Ovary (tissue), 9 donors: ENCODE measurements around the gene GCKR. TPM values are rescaled to one million over a fixed set of nuclear protein-coding genes. Genes with fewer than 3 reads are reported as not detected.
"Not testable (repeated sequence)": the region's sequence is repeated elsewhere in the genome, so short reads cannot be mapped to it uniquely, and the experiment has no call there.

Source experiments
- DNase-seq, 5 donors: peaks; one replicate each; pipeline ENCODE4 v3.0.0-alpha.2; 2019 to 2020
- H3K27ac ChIP-seq, 2 donors: fragments of 200-600 bp; one replicate each; pipeline versions ENCODE4 v1.5.1 to v1.8.0; 2019 to 2022
- H3K27me3 ChIP-seq: fragments of 200-600 bp; one replicate; pipeline ENCODE4 v1.8.0; 2022
- H3K36me3 ChIP-seq: fragments of 200-600 bp; sonication (generic); one replicate; pipeline ENCODE4 v1.5.1; 2019
- H3K4me1 ChIP-seq: one replicate; pipeline ENCODE4 v1.8.1; 2013; ENCODE audit warnings: mild to moderate bottlenecking, moderate library complexity; ENCODE audit not compliant: insufficient read depth
- H3K4me3 ChIP-seq: fragments of 200-600 bp; sonication (generic); one replicate; pipeline ENCODE4 v1.5.1; 2017
- H3K9me3 ChIP-seq, 2 donors: fragments of 200-600 bp in 1 of 2; sonication (generic) in 1 of 2; one replicate each; pipeline versions ENCODE4 v1.5.1 to v1.8.1; 2013 to 2019; ENCODE audit warnings: mild to moderate bottlenecking in 1 of 2, moderate library complexity in 1 of 2
- CTCF ChIP-seq, 3 donors: fragments of 450-650 bp in 2 of 3; fragments of 200-600 bp in 1 of 3; IDR thresholded peaks; one replicate each; pipeline versions ENCODE4 v1.5.1 to v1.8.0; 2016 to 2022; ENCODE audit warnings: antibody characterized with exemption in 3 of 3, mild to moderate bottlenecking in 1 of 3
- EP300 ChIP-seq: sonication (generic); formaldehyde crosslinking; IDR thresholded peaks from one replicate; pipeline ENCODE4 v1.6.1; 2017; ENCODE audit warnings: antibody characterized with exemption
- POLR2A ChIP-seq: fragments of 450-650 bp; IDR thresholded peaks from one replicate; pipeline ENCODE4 v1.6.1; 2017; ENCODE audit warnings: antibody characterized with exemption, mild to moderate bottlenecking, moderate library complexity
- WGBS, 3 donors: extraction: QIAGEN DNeasy Blood & Tissue Kit in 1 of 3; methylation state at CpG; one replicate each; pipeline versions ENCODE4 v1.1.5 to v1.1.7; 2013 to 2017; 5-methylcytosine and 5-hydroxymethylcytosine counted together
- intact Hi-C, 4 donors: fragments of 100-400 bp; cut with DNase I; formaldehyde crosslinking; loops; one replicate each; pipeline versions ENCODE4 v1.11.0 to v1.15.1; 2022 to 2023
- polyA plus RNA-seq, 2 donors: library from polyadenylated mRNA; stranded (reverse); fragments of 200-250 nt in 1 of 2; fragments of 350-450 nt in 1 of 2; fragmentation: Illumina TruSeq in 1 of 2; extraction: RNeasy Lipid Tissue Mini Kit (QIAGEN cat#74804) in 1 of 2; gene quantifications; one replicate each; pipeline ENCODE4 v1.2.3, GENCODE V29; 2013 to 2014
- total RNA-seq, 7 donors: library from RNA; depleted of rRNA in 2 of 7; stranded (reverse); fragments of >200 nt in 2 of 7; fragmentation: NEBNext Ultra II Directional in 3 of 7; extraction: Animal tissue kit (Norgen Biotek cat#: 25700) in 3 of 7; gene quantifications; one replicate each; pipeline versions ENCODE4 v1.1.0 to v1.2.4, GENCODE V29; 2016 to 2023
- donor health status: DM: no; HTN: no; CAD: no; lungs with moderate emphysema.
- donor health status: DM: no; HTN: no; CAD: no.
- donor health status: Bipolar disorder and iron deficiency.
- donor health status: DM: yes; HTN: yes; CAD: no.
- donor health status: DM: no; HTN: no; CAD: no.
- donor health status: DM: yes; HTN: yes; CAD: no.

The GCKR gene
- total and polyA plus RNA-seq, 9 donors, result 1.3 to 14.5 (median 5.1) TPM

- no peaks in the 10 kb centered on the region for H3K27me3 ChIP-seq
- no peak overlapping the region for H3K27ac ChIP-seq
- H3K4me1 ChIP-seq, result no peaks in the 10 kb centered on the region
- H3K36me3 ChIP-seq, result no peaks in the 10 kb centered on the region
- H3K4me3 ChIP-seq, result no peak overlapping the region
- TF ChIP-seq POLR2A (no peak), CTCF (IDR thresholded peaks at IDR 0.05) (no peak), EP300 (no peak)
- intact Hi-C loops, result no loop called here
- DNase-seq, result no peak
- H3K9me3 ChIP-seq, result no peaks in the 10 kb centered on the region
- WGBS, 3 donors, result 84 to 93% (median 87%) methylated on average over 7 of the region's 7 CpGs
These were observed 25.8 kb downstream of the GCKR start for GRCh38 chr2:27522400-27522945.

GRCh38 chr2:27527182-27527581, 30.5 kb downstream of the GCKR start:
- Histone ChIP-seq H3K9me3 (no peaks in the 10 kb centered on the region), H3K27ac (no peak overlapping the region), H3K36me3 (no peaks in the 10 kb centered on the region), H3K4me3 (no peak overlapping the region), H3K4me1 (no peaks in the 10 kb centered on the region), H3K27me3 (no peaks in the 10 kb centered on the region)
- WGBS, 3 donors, result 60 to 73% (median 63%) methylated on average over 3 of the region's 3 CpGs
- TF ChIP-seq POLR2A (no peak), CTCF (IDR thresholded peaks at IDR 0.05) (no peak), EP300 (no peak)
- no peak for DNase-seq
- intact Hi-C loops, result no loop called here

GRCh38 chr2:27531983-27532382, 35.3 kb downstream of the GCKR start:
- TF ChIP-seq POLR2A (no peak), CTCF (IDR thresholded peaks at IDR 0.05) (no peak), EP300 (no peak)
- Histone ChIP-seq H3K4me3 (no peak overlapping the region), H3K27me3 (no peaks in the 10 kb centered on the region), H3K4me1 (no peaks in the 10 kb centered on the region), H3K36me3 (no peaks in the 10 kb centered on the region), H3K9me3 (no peaks in the 10 kb centered on the region), H3K27ac (no peak overlapping the region)
- intact Hi-C loops, result no loop called here
- no peak for DNase-seq
- 65 to 72% (median 67%) methylated on average over 2 of the region's 2 CpGs for WGBS, 3 donors

- no peaks in the 10 kb centered on the region for H3K9me3 ChIP-seq
- H3K4me1 ChIP-seq, result no peaks in the 10 kb centered on the region
- H3K27ac ChIP-seq, result no peak overlapping the region
- intact Hi-C loops, result no loop called here
- WGBS, 3 donors, result 39 to 67% (median 47%) methylated on average over 4 of the region's 4 CpGs
- no peak for DNase-seq
- no peaks in the 10 kb centered on the region for H3K27me3 ChIP-seq
- H3K4me3 ChIP-seq, result no peak overlapping the region
- no peaks in the 10 kb centered on the region for H3K36me3 ChIP-seq
- TF ChIP-seq POLR2A (no peak), EP300 (no peak)
These were observed 40.6 kb downstream of the GCKR start for GRCh38 chr2:27537287-27537686.

- H3K27me3 ChIP-seq, H3K4me3 ChIP-seq, H3K4me1 ChIP-seq, H3K9me3 ChIP-seq, H3K27ac ChIP-seq, H3K36me3 ChIP-seq, intact Hi-C loops, DNase-seq: not testable (repeated sequence)
- 59 to 61% (median 59%) methylated on average over 4 to 6 of the region's 6 CpGs for WGBS, 3 donors
These were observed 42.3 kb downstream of the GCKR start for GRCh38 chr2:27538839-27539450.

GRCh38 chr2:27539649-27540048, 43.0 kb downstream of the GCKR start:
- H3K4me1 ChIP-seq, H3K27me3 ChIP-seq, DNase-seq, H3K36me3 ChIP-seq, H3K4me3 ChIP-seq, H3K27ac ChIP-seq, H3K9me3 ChIP-seq, intact Hi-C loops: not testable (repeated sequence)
- WGBS, 3 donors, result 88% methylated on average over 27 of the region's 35 CpGs; no CpG with 5 or more reads in 2 of the 3 donors
